Measurements from ENCODE around the gene SLC45A3. TPM values are rescaled to one million over a fixed set of nuclear protein-coding genes. Genes with fewer than 3 reads are reported as not detected.

Gene SLC45A3
- polyA plus RNA-seq, 1 donor from 2014 or later = 0.53 TPM

DNA sequence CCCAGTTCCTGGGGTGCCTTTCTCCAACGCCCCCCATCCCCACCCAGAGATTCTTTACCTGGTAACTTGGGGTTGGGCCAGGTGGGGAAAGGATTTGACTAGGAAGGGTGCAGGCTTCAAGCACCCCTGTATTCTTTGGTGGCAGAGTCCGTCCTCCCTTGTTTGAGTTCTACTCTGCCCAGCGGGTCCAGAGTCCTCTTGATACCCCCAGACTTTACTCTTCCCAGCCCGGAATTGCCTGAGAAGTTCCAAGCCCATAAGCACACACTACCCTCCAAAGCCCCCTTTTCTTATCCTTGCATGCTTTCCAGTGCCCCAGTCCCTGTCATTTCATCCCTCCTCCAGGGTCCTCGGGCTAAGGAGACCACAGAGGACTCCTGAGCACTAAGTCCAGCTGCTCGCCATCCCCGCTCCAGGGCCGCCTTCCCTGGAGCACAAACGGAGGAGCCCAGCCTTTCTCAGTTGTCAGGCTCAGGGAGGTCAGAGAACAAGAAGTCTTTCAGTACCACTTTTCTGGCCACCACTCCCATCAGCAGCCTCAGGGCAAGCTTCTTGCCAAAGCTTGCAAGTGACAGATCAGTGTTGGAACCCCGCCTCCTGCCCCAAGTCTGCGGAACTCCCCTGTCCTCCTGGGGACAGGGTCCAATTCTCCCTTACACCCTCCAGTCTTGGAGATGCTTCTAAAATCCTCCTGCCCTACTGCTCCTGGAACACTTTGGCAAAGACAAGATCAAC, 12.2 kb downstream of the SLC45A3 start:
- Histone ChIP-seq H4K20me1 (ENCODE audit: insufficient read depth) (no peaks in the 10 kb centered on the region), H3K9me2 (ENCODE audit: insufficient read depth, low read length) (no peaks in the 10 kb centered on the region), H3K4me3 (ENCODE audit: low read length) (no peak overlapping the region), H3K79me2 (replicated peaks; ENCODE audit: insufficient read depth, low read length) (peaks cover 3% of the 10 kb centered on the region), H3K36me3 (ENCODE audit: insufficient read depth, low read length) (no peaks in the 10 kb centered on the region), H3K4me2 (ENCODE audit: low read length) (no peak overlapping the region), H3K27me3 (ENCODE audit: insufficient read depth, low read depth, low read length) (no peaks in the 10 kb centered on the region), H3K27ac (ENCODE audit: low read length) (no peak overlapping the region), H3K9ac (ENCODE audit: low read length) (no peak overlapping the region), H3K9me3 (ENCODE audit: low read length) (no peaks in the 10 kb centered on the region), H2AFZ (ENCODE audit: low read depth, low read length) (no peak overlapping the region), H3F3A (ENCODE audit: insufficient read depth, low read length, poor library complexity, severe bottlenecking) (peaks cover 5% of the 10 kb centered on the region)
- TF ChIP-seq RAD21 (conservative IDR thresholded peaks at IDR 0.05) (no peak), TAF1 (IDR thresholded peaks at IDR 0.05; ENCODE audit: low read depth) (no peak), POLR2AphosphoS5 (IDR thresholded peaks at IDR 0.05) (no peak), EZH2 (IDR thresholded peaks at IDR 0.05; ENCODE audit: borderline replicate concordance, insufficient read depth, low read length, poor library complexity, severe bottlenecking) (no peak), MXI1 (conservative IDR thresholded peaks at IDR 0.05; ENCODE audit: poor library complexity, severe bottlenecking) (no peak)
- TF ChIP-seq, protein P1, sequence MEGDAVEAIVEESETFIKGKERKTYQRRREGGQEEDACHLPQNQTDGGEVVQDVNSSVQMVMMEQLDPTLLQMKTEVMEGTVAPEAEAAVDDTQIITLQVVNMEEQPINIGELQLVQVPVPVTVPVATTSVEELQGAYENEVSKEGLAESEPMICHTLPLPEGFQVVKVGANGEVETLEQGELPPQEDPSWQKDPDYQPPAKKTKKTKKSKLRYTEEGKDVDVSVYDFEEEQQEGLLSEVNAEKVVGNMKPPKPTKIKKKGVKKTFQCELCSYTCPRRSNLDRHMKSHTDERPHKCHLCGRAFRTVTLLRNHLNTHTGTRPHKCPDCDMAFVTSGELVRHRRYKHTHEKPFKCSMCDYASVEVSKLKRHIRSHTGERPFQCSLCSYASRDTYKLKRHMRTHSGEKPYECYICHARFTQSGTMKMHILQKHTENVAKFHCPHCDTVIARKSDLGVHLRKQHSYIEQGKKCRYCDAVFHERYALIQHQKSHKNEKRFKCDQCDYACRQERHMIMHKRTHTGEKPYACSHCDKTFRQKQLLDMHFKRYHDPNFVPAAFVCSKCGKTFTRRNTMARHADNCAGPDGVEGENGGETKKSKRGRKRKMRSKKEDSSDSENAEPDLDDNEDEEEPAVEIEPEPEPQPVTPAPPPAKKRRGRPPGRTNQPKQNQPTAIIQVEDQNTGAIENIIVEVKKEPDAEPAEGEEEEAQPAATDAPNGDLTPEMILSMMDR (IDR thresholded peaks at IDR 0.05; ENCODE audit: poor library complexity, severe bottlenecking) = no peak

GRCh38 chr1:205666372-205667166, 13.7 kb downstream of the SLC45A3 start:
- Histone ChIP-seq H3K4me3 (ENCODE audit: low read length) (no peak overlapping the region), H3K27ac (ENCODE audit: low read length) (no peak overlapping the region), H3F3A (ENCODE audit: insufficient read depth, low read length, poor library complexity, severe bottlenecking) (peaks cover 5% of the 10 kb centered on the region), H3K9me3 (ENCODE audit: low read length) (no peaks in the 10 kb centered on the region), H3K27me3 (ENCODE audit: insufficient read depth, low read depth, low read length) (no peaks in the 10 kb centered on the region), H3K4me2 (ENCODE audit: low read length) (no peak overlapping the region), H3K79me2 (replicated peaks; ENCODE audit: insufficient read depth, low read length) (peaks cover 3% of the 10 kb centered on the region), H2AFZ (ENCODE audit: low read depth, low read length) (no peak overlapping the region), H3K9ac (ENCODE audit: low read length) (no peak overlapping the region), H3K36me3 (ENCODE audit: insufficient read depth, low read length) (no peaks in the 10 kb centered on the region), H4K20me1 (ENCODE audit: insufficient read depth) (no peaks in the 10 kb centered on the region), H3K9me2 (ENCODE audit: insufficient read depth, low read length) (no peaks in the 10 kb centered on the region)
- TF ChIP-seq EP300 (conservative IDR thresholded peaks at IDR 0.05; ENCODE audit: poor library complexity, severe bottlenecking) = no peak
- TF ChIP-seq MXI1 (conservative IDR thresholded peaks at IDR 0.05; ENCODE audit: poor library complexity, severe bottlenecking) = no peak
- no peak for TF ChIP-seq REST (IDR thresholded peaks at IDR 0.05; ENCODE audit: borderline replicate concordance)
- no peak for TF ChIP-seq SMC3 (conservative IDR thresholded peaks at IDR 0.05; ENCODE audit: poor library complexity)
- TF ChIP-seq, protein P1 (IDR thresholded peaks at IDR 0.05; ENCODE audit: poor library complexity, severe bottlenecking) = no peak
